Adrenal gland (tissue), 12 donors: ENCODE data around the gene ULBP1. TPM values are rescaled to one million over a fixed set of nuclear protein-coding genes. Genes with fewer than 3 reads are reported as not detected.
A peak's percentile ranks its signal among the peaks of the same experiment; 100 is the strongest.
"Not testable (repeated sequence)": the region's sequence is repeated elsewhere in the genome, so short reads cannot be mapped to it uniquely, and the experiment has no call there.

Experiments
- DNase-seq, 7 donors: peaks; one replicate each; pipeline ENCODE4 v3.0.0-alpha.2; 2019 to 2020
- H3K27ac ChIP-seq, 5 donors: fragments of 200-600 bp; sonication (generic) in 4 of 5; 1 replicate in 3 of 5; 2 replicates in 2 of 5; pipeline versions ENCODE4 v1.5.1 to v1.8.0; 2016 to 2020; ENCODE audit warnings: mild to moderate bottlenecking in 1 of 5
- H3K27me3 ChIP-seq: fragments of 200-600 bp; 2 replicates; pipeline ENCODE4 v1.8.0; 2021
- H3K36me3 ChIP-seq, 2 donors: fragments of 200-600 bp; replicated peaks in 1 of 2; 1 replicate in 1 of 2; 2 replicates in 1 of 2; pipeline versions ENCODE4 v1.5.1 to v1.8.0; 2018 to 2022
- H3K4me1 ChIP-seq, 2 donors: fragments of 200-600 bp; replicated peaks in 1 of 2; 1 replicate in 1 of 2; 2 replicates in 1 of 2; pipeline versions ENCODE4 v1.5.1 to v1.8.0; 2018 to 2021
- H3K4me3 ChIP-seq, 4 donors: fragments of 200-600 bp; sonication (generic) in 3 of 4; one replicate each; pipeline ENCODE4 v1.5.1; 2016 to 2018
- H3K9me3 ChIP-seq, 3 donors: fragments of 200-600 bp; sonication (generic) in 1 of 3; replicated peaks in 1 of 3; 1 replicate in 2 of 3; 2 replicates in 1 of 3; pipeline versions ENCODE4 v1.5.1 to v1.8.0; 2016 to 2021
- CTCF ChIP-seq, 6 experiments: fragments of 450-650 bp in 4 of 6; fragments of 200-600 bp in 2 of 6; sonication (generic) in 1 of 6; IDR thresholded peaks; 1 replicate in 5 of 6; 2 replicates in 1 of 6; pipeline versions ENCODE4 v1.5.1 to v1.8.0; 2016 to 2021; ENCODE audit warnings: antibody characterized with exemption in 6 of 6, mild to moderate bottlenecking in 2 of 6, moderate library complexity in 1 of 6
- POLR2A ChIP-seq, 2 donors: fragments of 450-650 bp; IDR thresholded peaks; one replicate each; pipeline ENCODE4 v1.6.1; 2017; ENCODE audit warnings: antibody characterized with exemption in 2 of 2, mild to moderate bottlenecking in 2 of 2, moderate library complexity in 1 of 2
- WGBS, 4 donors: extraction: QIAGEN DNeasy Blood & Tissue Kit in 2 of 4; methylation state at CpG; one replicate each; pipeline versions ENCODE4 v1.1.5 to v1.1.7; 2013 to 2017; 5-methylcytosine and 5-hydroxymethylcytosine counted together
- intact Hi-C, 2 donors: fragments of 100-400 bp; cut with DNase I; formaldehyde crosslinking; loops; one replicate each; pipeline versions ENCODE4 v1.14.1 to v1.15.0; 2022 to 2023
- polyA plus RNA-seq, 3 donors: library from polyadenylated mRNA; stranded (reverse); fragments of 200-250 nt in 2 of 3; fragments of 350-450 nt in 1 of 3; fragmentation: Illumina TruSeq in 1 of 3; extraction: RNeasy Lipid Tissue Mini Kit (QIAGEN cat#74804) in 1 of 3; gene quantifications; one replicate each; pipeline ENCODE4 v1.2.3, GENCODE V29; 2013 to 2014
- total RNA-seq, 9 donors: library from RNA; depleted of rRNA in 4 of 9; stranded (reverse); fragments of >200 nt in 4 of 9; fragments of 120-200 nt in 1 of 9; fragmentation: NEBNext Ultra II Directional in 1 of 9; extraction: Animal tissue kit (Norgen Biotek cat#: 25700) in 1 of 9; gene quantifications; one replicate each; pipeline versions ENCODE4 v1.1.0 to v1.2.4, GENCODE V29; 2013 to 2023
- donor health status: healthy with polysubstance abuse.
- donor health status: Bipolar disorder and iron deficiency.
- donor health status: DM: yes; HTN: yes; CAD: no.
- donor health status: DM: no; HTN: no; CAD: no.
- donor health status: DM: no; HTN: no; CAD: no.
- donor health status: DM: yes; HTN: yes; CAD: no.

ULBP1 gene
- total and polyA plus RNA-seq, 12 donors: 0.03 to 0.88 (median 0.28) TPM; not detected in 4

GRCh38 chr6:150016324-150017185 lies 52.8 kb downstream of the ULBP1 start:
- Histone ChIP-seq H3K9me3 (no peaks in the 10 kb centered on the region), H3K36me3 (no peaks in the 10 kb centered on the region), H3K4me3 (no peak overlapping the region), H3K27me3 (peaks cover 41% of the 10 kb centered on the region), H3K4me1 (no peaks in the 10 kb centered on the region), H3K27ac (no peak overlapping the region)
- peak; percentile 64 to 85 (median 78) for DNase-seq
- intact Hi-C loops: loop anchor here (2.0 to 5.0 kb wide), 2 partner anchors 79 to 82 kb away; no protein-coding TSS in a partner anchor
- no peak for TF ChIP-seq POLR2A (IDR thresholded peaks at IDR 0.05)
- TF ChIP-seq CTCF (IDR thresholded peaks at IDR 0.05): peak; percentile 57 to 88 (median 80)
- WGBS, 4 donors: 22 to 35% (median 26%) methylated on average over 6 of the region's 6 CpGs

GRCh38 chr6:150017186-150017521 lies 53.4 kb downstream of the ULBP1 start:
- H3K4me1 ChIP-seq, H3K27ac ChIP-seq, H3K36me3 ChIP-seq, H3K9me3 ChIP-seq, DNase-seq, H3K4me3 ChIP-seq: not testable (repeated sequence)
- peak in 2 of 6 experiments; percentile 13 to 14 for TF ChIP-seq CTCF (IDR thresholded peaks at IDR 0.05)
- 0 to 4% (median 3%) methylated on average over 5 of the region's 5 CpGs for WGBS, 4 donors
- peaks cover 41% of the 10 kb centered on the region for H3K27me3 ChIP-seq
- intact Hi-C loops: loop anchor here (2.0 to 5.0 kb wide), 2 partner anchors 80 to 82 kb away; no protein-coding TSS in a partner anchor

- Histone ChIP-seq H3K27ac (no peak overlapping the region), H3K27me3 (peaks cover 34% of the 10 kb centered on the region), H3K9me3 (no peaks in the 10 kb centered on the region), H3K36me3 (no peaks in the 10 kb centered on the region), H3K4me1 (no peaks in the 10 kb centered on the region), H3K4me3 (no peak overlapping the region)
- peak in 1 of 7 donors; percentile 30 for DNase-seq
- intact Hi-C loops: loop anchor here in 1 of 2 donors (5.0 kb wide), 1 partner anchor 82 kb away; no protein-coding TSS in a partner anchor
- TF ChIP-seq CTCF (IDR thresholded peaks at IDR 0.05) (no peak), POLR2A (IDR thresholded peaks at IDR 0.05) (no peak)
- 48 to 71% (median 57%) methylated on average over 6 of the region's 6 CpGs for WGBS, 4 donors
Observed at GRCh38 chr6:150018846-150019580, 55.3 kb downstream of the ULBP1 start.

- H3K27me3 ChIP-seq: peaks cover 31% of the 10 kb centered on the region
- H3K9me3 ChIP-seq, H3K4me3 ChIP-seq, H3K27ac ChIP-seq, intact Hi-C loops, DNase-seq, H3K36me3 ChIP-seq: not testable (repeated sequence)
- WGBS, 4 donors: 88 to 92% (median 88%) methylated on average over 2 of the region's 6 CpGs; no CpG with 5 or more reads in 1 of the 4 donors
- peaks cover 5 to 12% of the 10 kb centered on the region in 2 donors for H3K4me1 ChIP-seq
Observed at GRCh38 chr6:150021870-150022269, 58.1 kb downstream of the ULBP1 start.

Other genes with a start within 250 kb of the ULBP1 start
- 10 to 100 TPM; 19.4 to 39.6 (median 26.5) TPM for gene LATS1, start 245.8 kb upstream of the ULBP1 start, total RNA-seq
- 10 to 100 TPM in 2 of 3 donors, 1 to 10 TPM in 1; 6.2 to 18.3 (median 11.9) TPM for gene LATS1, start 245.8 kb upstream of the ULBP1 start, polyA plus RNA-seq
- gene NUP43, start 217.4 kb upstream of the ULBP1 start, total RNA-seq: 10 to 100 TPM in 7 of 9 donors, 1 to 10 TPM in 2; 9.1 to 36.2 (median 26.0) TPM
- 10 to 100 TPM in 1 of 3 donors, 1 to 10 TPM in 2; 6.2 to 18.6 (median 6.7) TPM for gene NUP43, start 217.4 kb upstream of the ULBP1 start, polyA plus RNA-seq
- 100 to 1,000 TPM in 1 of 9 donors, 10 to 100 TPM in 8; 55.7 to 103 (median 61.9) TPM for gene PCMT1, start 214.2 kb upstream of the ULBP1 start, total RNA-seq
- 100 to 1,000 TPM in 1 of 3 donors, 10 to 100 TPM in 2; 15.9 to 113 (median 18.3) TPM for gene PCMT1, start 214.2 kb upstream of the ULBP1 start, polyA plus RNA-seq
- gene LRP11, start 99.6 kb upstream of the ULBP1 start, total RNA-seq: 10 to 100 TPM in 8 of 9 donors, 1 to 10 TPM in 1; 7.8 to 59.9 (median 44.0) TPM
- 10 to 100 TPM in 1 of 3 donors, 1 to 10 TPM in 2; 2.6 to 65.1 (median 9.7) TPM for gene LRP11, start 99.6 kb upstream of the ULBP1 start, polyA plus RNA-seq
- gene RAET1E, start 65.8 kb upstream of the ULBP1 start, total RNA-seq: 1 to 10 TPM in 5 of 9 donors, under 1 TPM in 3, not detected in 1; 0.17 to 9.2 (median 1.1) TPM
- gene RAET1E, start 65.8 kb upstream of the ULBP1 start, polyA plus RNA-seq: 1 to 10 TPM in 1 of 3 donors, under 1 TPM in 2; 0.30 to 2.8 (median 0.32) TPM
- gene RAET1G, start 40.8 kb upstream of the ULBP1 start, total RNA-seq: 10 to 100 TPM in 5 of 9 donors, 1 to 10 TPM in 3, under 1 TPM in 1; 0.22 to 29.8 (median 11.6) TPM
- 10 to 100 TPM in 2 of 3 donors, 1 to 10 TPM in 1; 3.1 to 40.7 (median 11.5) TPM for gene RAET1G, start 40.8 kb upstream of the ULBP1 start, polyA plus RNA-seq
- gene ULBP2, start 21.9 kb upstream of the ULBP1 start, total RNA-seq: 1 to 10 TPM in 1 of 9 donors, under 1 TPM in 6, not detected in 2; 0.35 to 1.8 (median 0.54) TPM
- gene ULBP2, start 21.9 kb upstream of the ULBP1 start, polyA plus RNA-seq: 1 to 10 TPM in 1 of 3 donors, under 1 TPM in 2; 0.16 to 1.7 (median 0.30) TPM
- not detected for gene RAET1L, start 61.6 kb downstream of the ULBP1 start, total RNA-seq
- gene RAET1L, start 61.6 kb downstream of the ULBP1 start, polyA plus RNA-seq: not detected
- 10 to 100 TPM in 2 of 9 donors, 1 to 10 TPM in 7; 2.5 to 15.6 (median 5.7) TPM for gene ULBP3, start 105.2 kb downstream of the ULBP1 start, total RNA-seq
- 1 to 10 TPM in 2 of 3 donors, under 1 TPM in 1; 0.17 to 8.6 (median 1.0) TPM for gene ULBP3, start 105.2 kb downstream of the ULBP1 start, polyA plus RNA-seq
- gene PPP1R14C, start 179.1 kb downstream of the ULBP1 start, total RNA-seq: under 1 TPM in 4 of 9 donors, not detected in 5; 0.11 to 0.27 (median 0.16) TPM
- under 1 TPM; 0.13 to 0.46 (median 0.32) TPM for gene PPP1R14C, start 179.1 kb downstream of the ULBP1 start, polyA plus RNA-seq